Ovary (tissue), 9 donors: ENCODE data around the gene CAPZA3. TPM values are rescaled to one million over a fixed set of nuclear protein-coding genes. Genes with fewer than 3 reads are reported as not detected.

ENCODE experiments used
- DNase-seq, 5 donors: peaks; one replicate each; pipeline ENCODE4 v3.0.0-alpha.2; 2019 to 2020
- H3K27ac ChIP-seq, 2 donors: fragments of 200-600 bp; one replicate each; pipeline versions ENCODE4 v1.5.1 to v1.8.0; 2019 to 2022
- H3K27me3 ChIP-seq: fragments of 200-600 bp; one replicate; pipeline ENCODE4 v1.8.0; 2022
- H3K36me3 ChIP-seq: fragments of 200-600 bp; sonication (generic); one replicate; pipeline ENCODE4 v1.5.1; 2019
- H3K4me1 ChIP-seq: one replicate; pipeline ENCODE4 v1.8.1; 2013; ENCODE audit warnings: mild to moderate bottlenecking, moderate library complexity; ENCODE audit not compliant: insufficient read depth
- H3K4me3 ChIP-seq: fragments of 200-600 bp; sonication (generic); one replicate; pipeline ENCODE4 v1.5.1; 2017
- H3K9me3 ChIP-seq, 2 donors: fragments of 200-600 bp in 1 of 2; sonication (generic) in 1 of 2; one replicate each; pipeline versions ENCODE4 v1.5.1 to v1.8.1; 2013 to 2019; ENCODE audit warnings: mild to moderate bottlenecking in 1 of 2, moderate library complexity in 1 of 2
- EP300 ChIP-seq: sonication (generic); formaldehyde crosslinking; IDR thresholded peaks from one replicate; pipeline ENCODE4 v1.6.1; 2017; ENCODE audit warnings: antibody characterized with exemption
- POLR2A ChIP-seq: fragments of 450-650 bp; IDR thresholded peaks from one replicate; pipeline ENCODE4 v1.6.1; 2017; ENCODE audit warnings: antibody characterized with exemption, mild to moderate bottlenecking, moderate library complexity
- WGBS, 3 donors: extraction: QIAGEN DNeasy Blood & Tissue Kit in 1 of 3; methylation state at CpG; one replicate each; pipeline versions ENCODE4 v1.1.5 to v1.1.7; 2013 to 2017; 5-methylcytosine and 5-hydroxymethylcytosine counted together
- intact Hi-C, 4 donors: fragments of 100-400 bp; cut with DNase I; formaldehyde crosslinking; loops; one replicate each; pipeline versions ENCODE4 v1.11.0 to v1.15.1; 2022 to 2023
- polyA plus RNA-seq, 2 donors: library from polyadenylated mRNA; stranded (reverse); fragments of 200-250 nt in 1 of 2; fragments of 350-450 nt in 1 of 2; fragmentation: Illumina TruSeq in 1 of 2; extraction: RNeasy Lipid Tissue Mini Kit (QIAGEN cat#74804) in 1 of 2; gene quantifications; one replicate each; pipeline ENCODE4 v1.2.3, GENCODE V29; 2013 to 2014
- total RNA-seq, 7 donors: library from RNA; depleted of rRNA in 2 of 7; stranded (reverse); fragments of >200 nt in 2 of 7; fragmentation: NEBNext Ultra II Directional in 3 of 7; extraction: Animal tissue kit (Norgen Biotek cat#: 25700) in 3 of 7; gene quantifications; one replicate each; pipeline versions ENCODE4 v1.1.0 to v1.2.4, GENCODE V29; 2016 to 2023
- TF ChIP-seq, protein P1 (sequence below), 3 donors: fragments of 450-650 bp in 2 of 3; fragments of 200-600 bp in 1 of 3; IDR thresholded peaks; one replicate each; pipeline versions ENCODE4 v1.5.1 to v1.8.0; 2016 to 2022; ENCODE audit warnings: antibody characterized with exemption in 3 of 3, mild to moderate bottlenecking in 1 of 3
- donor health status: DM: no; HTN: no; CAD: no; lungs with moderate emphysema.
- donor health status: DM: no; HTN: no; CAD: no.
- donor health status: Bipolar disorder and iron deficiency.
- donor health status: DM: yes; HTN: yes; CAD: no.
- donor health status: DM: no; HTN: no; CAD: no.
- donor health status: DM: yes; HTN: yes; CAD: no.

The CAPZA3 gene
- total and polyA plus RNA-seq, 9 donors: not detected

DNA sequence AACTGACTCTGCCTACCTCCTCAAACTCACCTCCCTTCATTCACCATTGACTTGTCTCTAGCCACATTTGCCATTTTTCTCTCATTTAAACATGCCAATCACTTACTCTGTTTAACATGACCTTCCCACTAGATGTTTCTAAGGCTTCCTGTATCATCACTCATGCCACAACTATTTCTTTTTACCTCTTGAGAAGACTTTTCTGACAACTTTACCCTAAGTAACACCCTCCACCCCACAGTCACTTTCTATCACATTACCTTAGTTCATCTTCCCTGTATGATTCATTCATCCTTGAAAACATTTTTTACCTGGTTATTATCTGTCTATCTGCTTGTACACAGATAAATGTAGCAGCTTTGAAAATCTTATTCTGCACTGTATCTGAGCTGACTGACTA, 19.5 kb upstream of the CAPZA3 start:
- H3K9me3 ChIP-seq: no peaks in the 10 kb centered on the region
- no peaks in the 10 kb centered on the region for H3K27me3 ChIP-seq
- TF ChIP-seq EP300: no peak
- H3K36me3 ChIP-seq: no peaks in the 10 kb centered on the region
- DNase-seq: no peak
- H3K4me3 ChIP-seq: no peak overlapping the region
- no peak overlapping the region for H3K27ac ChIP-seq
- no peaks in the 10 kb centered on the region for H3K4me1 ChIP-seq
- intact Hi-C loops: no loop called here

GRCh38 chr12:18719922-18720510, 17.9 kb upstream of the CAPZA3 start:
- TF ChIP-seq EP300: no peak
- TF ChIP-seq, protein P1, sequence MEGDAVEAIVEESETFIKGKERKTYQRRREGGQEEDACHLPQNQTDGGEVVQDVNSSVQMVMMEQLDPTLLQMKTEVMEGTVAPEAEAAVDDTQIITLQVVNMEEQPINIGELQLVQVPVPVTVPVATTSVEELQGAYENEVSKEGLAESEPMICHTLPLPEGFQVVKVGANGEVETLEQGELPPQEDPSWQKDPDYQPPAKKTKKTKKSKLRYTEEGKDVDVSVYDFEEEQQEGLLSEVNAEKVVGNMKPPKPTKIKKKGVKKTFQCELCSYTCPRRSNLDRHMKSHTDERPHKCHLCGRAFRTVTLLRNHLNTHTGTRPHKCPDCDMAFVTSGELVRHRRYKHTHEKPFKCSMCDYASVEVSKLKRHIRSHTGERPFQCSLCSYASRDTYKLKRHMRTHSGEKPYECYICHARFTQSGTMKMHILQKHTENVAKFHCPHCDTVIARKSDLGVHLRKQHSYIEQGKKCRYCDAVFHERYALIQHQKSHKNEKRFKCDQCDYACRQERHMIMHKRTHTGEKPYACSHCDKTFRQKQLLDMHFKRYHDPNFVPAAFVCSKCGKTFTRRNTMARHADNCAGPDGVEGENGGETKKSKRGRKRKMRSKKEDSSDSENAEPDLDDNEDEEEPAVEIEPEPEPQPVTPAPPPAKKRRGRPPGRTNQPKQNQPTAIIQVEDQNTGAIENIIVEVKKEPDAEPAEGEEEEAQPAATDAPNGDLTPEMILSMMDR (IDR thresholded peaks at IDR 0.05): no peak
- no peak for TF ChIP-seq POLR2A
- H3K4me1 ChIP-seq: no peaks in the 10 kb centered on the region
- intact Hi-C loops: no loop called here
- 82 to 95% (median 93%) methylated on average over 3 of the region's 3 CpGs for WGBS, 3 donors
- no peak overlapping the region for H3K4me3 ChIP-seq
- H3K27ac ChIP-seq: no peak overlapping the region
- no peaks in the 10 kb centered on the region for H3K9me3 ChIP-seq
- no peaks in the 10 kb centered on the region for H3K27me3 ChIP-seq
- DNase-seq: no peak
- H3K36me3 ChIP-seq: no peaks in the 10 kb centered on the region

DNA sequence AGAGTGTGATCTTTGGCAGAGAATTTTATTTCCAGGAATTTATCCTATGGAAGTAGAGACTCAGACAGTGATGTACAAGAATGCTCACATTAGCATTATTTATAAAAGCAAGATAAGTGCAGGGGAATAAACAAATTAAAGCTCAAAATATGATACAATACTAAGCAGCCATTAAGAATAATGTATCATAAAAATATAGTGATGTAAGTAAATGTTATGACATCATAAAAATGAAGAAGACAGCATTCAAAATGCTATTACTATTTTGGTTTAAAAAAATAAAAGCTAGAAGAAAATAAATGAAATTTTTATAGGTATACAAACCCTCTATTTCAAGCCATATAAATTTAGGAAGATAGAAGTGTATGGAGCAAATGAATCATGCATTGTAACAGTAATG, 17.2 kb upstream of the CAPZA3 start:
- intact Hi-C loops: no loop called here
- H3K4me3 ChIP-seq: no peak overlapping the region

GRCh38 chr12:18721452-18721851, 16.5 kb upstream of the CAPZA3 start:
- Histone ChIP-seq H3K27me3 (no peaks in the 10 kb centered on the region), H3K36me3 (no peaks in the 10 kb centered on the region), H3K9me3 (no peaks in the 10 kb centered on the region), H3K4me1 (no peaks in the 10 kb centered on the region), H3K27ac (no peak overlapping the region), H3K4me3 (no peak overlapping the region)
- WGBS, 3 donors: 71 to 90% (median 84%) methylated on average over 1 of the region's 1 CpG
- no peak for DNase-seq
- intact Hi-C loops: no loop called here
- TF ChIP-seq, protein P1 (IDR thresholded peaks at IDR 0.05): no peak
- TF ChIP-seq POLR2A (no peak), EP300 (no peak)

More for the DNA sequence above, 17.2 kb upstream of the CAPZA3 start:
- no peaks in the 10 kb centered on the region for H3K4me1 ChIP-seq
- H3K27me3 ChIP-seq: no peaks in the 10 kb centered on the region
- DNase-seq: no peak
- H3K9me3 ChIP-seq: no peaks in the 10 kb centered on the region
- no peak overlapping the region for H3K27ac ChIP-seq
- TF ChIP-seq, protein P1 (IDR thresholded peaks at IDR 0.05): no peak
- no peak for TF ChIP-seq POLR2A
- TF ChIP-seq EP300: no peak
- H3K36me3 ChIP-seq: no peaks in the 10 kb centered on the region

DNA sequence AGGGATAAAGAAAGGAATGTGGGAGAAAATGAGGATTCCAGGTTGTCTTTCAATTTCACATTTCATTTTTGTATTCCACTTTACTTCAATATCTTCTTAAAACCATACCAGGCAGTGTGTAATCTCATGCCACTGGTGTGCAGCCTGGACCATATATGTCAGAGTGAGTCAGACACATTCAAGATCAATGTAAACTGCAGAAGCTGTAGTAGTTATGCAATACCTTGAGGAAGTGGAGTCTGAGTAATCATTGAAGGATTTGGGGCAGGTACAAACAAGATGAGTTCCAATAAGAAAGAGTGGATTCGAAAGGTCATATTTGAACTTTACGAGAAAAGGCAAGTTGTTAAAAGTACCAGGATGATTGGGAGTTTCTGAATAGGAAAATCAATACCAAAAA, 14.2 kb upstream of the CAPZA3 start:
- intact Hi-C loops: no loop called here
- no peak for DNase-seq
- H3K9me3 ChIP-seq: no peaks in the 10 kb centered on the region
- H3K4me1 ChIP-seq: no peaks in the 10 kb centered on the region
- no peaks in the 10 kb centered on the region for H3K36me3 ChIP-seq
- 93 to 99% (median 95%) methylated on average over 2 of the region's 2 CpGs for WGBS, 3 donors
- H3K4me3 ChIP-seq: no peak overlapping the region
- H3K27me3 ChIP-seq: no peaks in the 10 kb centered on the region
- no peak overlapping the region for H3K27ac ChIP-seq
- no peak for TF ChIP-seq POLR2A
- TF ChIP-seq, protein P1 (IDR thresholded peaks at IDR 0.05): no peak
- no peak for TF ChIP-seq EP300
